Hepatic stellate cell (primary cell): ENCODE measurements around the gene POTEB.
"Not testable (repeated sequence)": the region's sequence is repeated elsewhere in the genome, so short reads cannot be mapped to it uniquely, and the experiment has no call there.

Source experiments
- DNase-seq: peaks from one replicate; pipeline ENCODE4 v3.0.0; 2011; ENCODE audit warnings: low spot score

The POTEB gene

GRCh38 chr15:21877635-21878034, at the start of gene POTEB:
Gene POTEB (minus strand): TSS chr15:21877735. CDS start chr15:21877246, 489 bp downstream.
- DNase-seq: not testable (repeated sequence)

GRCh38 chr15:21890955-21891354, 13.4 kb upstream of the POTEB start:
- DNase-seq: not testable (repeated sequence)

- not testable (repeated sequence) for DNase-seq
Measured at GRCh38 chr15:21889542-21889941, 12.0 kb upstream of the POTEB start.

GRCh38 chr15:21838831-21839230, 38.7 kb downstream of the POTEB start:
- DNase-seq: not testable (repeated sequence)
